IPS-NIHi7 (cell line): ENCODE data around the gene SFMBT1.

Experiments
- DNase-seq: peaks from one replicate; pipeline ENCODE4 v3.0.0; 2012; ENCODE audit warnings: mixed read lengths; ENCODE audit errors: extremely low spot score

Gene SFMBT1, protein sequence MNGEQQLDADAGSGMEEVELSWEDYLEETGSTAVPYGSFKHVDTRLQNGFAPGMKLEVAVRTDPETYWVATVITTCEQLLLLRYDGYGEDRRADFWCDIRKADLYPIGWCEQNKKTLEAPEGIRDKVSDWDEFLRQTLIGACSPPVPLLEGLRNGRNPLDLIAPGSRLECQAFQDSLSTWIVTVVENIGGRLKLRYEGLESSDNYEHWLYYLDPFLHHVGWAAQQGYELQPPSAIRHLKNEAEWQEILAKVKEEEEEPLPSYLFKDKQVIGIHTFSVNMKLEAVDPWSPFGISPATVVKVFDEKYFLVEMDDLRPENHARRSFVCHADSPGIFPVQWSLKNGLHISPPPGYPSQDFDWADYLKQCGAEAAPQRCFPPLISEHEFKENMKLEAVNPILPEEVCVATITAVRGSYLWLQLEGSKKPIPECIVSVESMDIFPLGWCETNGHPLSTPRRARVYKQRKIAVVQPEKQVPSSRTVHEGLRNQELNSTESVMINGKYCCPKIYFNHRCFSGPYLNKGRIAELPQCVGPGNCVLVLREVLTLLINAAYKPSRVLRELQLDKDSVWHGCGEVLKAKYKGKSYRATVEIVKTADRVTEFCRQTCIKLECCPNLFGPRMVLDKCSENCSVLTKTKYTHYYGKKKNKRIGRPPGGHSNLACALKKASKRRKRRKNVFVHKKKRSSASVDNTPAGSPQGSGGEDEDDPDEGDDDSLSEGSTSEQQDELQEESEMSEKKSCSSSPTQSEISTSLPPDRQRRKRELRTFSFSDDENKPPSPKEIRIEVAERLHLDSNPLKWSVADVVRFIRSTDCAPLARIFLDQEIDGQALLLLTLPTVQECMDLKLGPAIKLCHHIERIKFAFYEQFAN

DNA sequence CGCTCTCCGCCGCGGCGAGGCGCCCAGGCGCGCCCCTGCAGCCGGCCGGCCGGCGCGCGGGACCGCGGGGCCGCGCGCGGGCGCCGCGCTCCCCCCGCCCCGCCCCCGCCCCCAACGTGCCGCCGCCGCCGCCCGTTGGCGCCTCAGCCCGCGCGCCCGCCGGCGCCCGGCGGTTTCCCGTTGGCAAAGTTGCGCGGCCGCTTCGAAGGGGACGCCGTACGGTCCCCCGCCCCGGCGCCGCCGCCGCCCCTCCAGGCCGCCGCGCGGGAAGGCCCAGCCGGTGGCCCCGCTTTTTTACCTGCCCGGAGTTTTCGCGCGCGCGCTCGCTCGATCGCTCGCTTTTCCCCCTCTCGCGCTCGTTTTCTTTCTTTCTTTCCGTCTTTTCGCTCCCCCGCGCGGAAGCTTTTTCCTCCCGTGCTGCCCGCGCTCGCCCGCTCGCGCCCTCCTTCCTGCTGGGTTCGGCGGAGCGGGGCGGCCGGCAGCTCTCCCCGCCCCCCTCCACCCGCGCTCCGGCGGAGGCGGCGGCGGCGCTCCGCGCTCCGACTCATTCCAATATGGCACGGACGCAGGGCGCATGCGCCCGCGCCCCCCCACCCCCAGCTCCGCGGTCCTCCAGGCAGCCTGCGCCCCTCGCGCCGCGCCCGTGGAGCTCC lies at the start of gene SFMBT1:
SFMBT1 (minus strand) TSS at position 556 of the 653 bp plus-strand sequence. CDS start 76,945 bp downstream, outside the sequence.
- peak; percentile 83 for DNase-seq

DNA sequence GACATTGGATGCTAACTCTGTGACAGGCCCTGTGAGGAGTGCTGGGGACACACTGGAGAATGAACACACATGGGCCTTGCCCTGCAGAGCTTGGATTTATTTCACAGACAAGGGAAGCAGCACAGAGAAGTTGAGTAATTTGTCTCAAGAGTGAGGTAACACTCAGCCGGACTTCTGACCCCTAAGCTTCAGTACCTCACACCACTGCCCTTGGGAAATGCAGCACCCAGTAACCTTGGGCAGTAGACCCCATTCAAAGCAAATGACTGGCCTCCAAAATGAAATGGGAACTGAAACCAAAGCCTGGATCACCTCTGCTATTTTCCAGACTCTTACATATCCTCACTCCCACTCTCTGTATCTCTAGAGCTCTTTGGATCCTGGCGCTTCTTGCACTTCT lies 47.1 kb upstream of the SFMBT1 start:
- no peak for DNase-seq

DNA sequence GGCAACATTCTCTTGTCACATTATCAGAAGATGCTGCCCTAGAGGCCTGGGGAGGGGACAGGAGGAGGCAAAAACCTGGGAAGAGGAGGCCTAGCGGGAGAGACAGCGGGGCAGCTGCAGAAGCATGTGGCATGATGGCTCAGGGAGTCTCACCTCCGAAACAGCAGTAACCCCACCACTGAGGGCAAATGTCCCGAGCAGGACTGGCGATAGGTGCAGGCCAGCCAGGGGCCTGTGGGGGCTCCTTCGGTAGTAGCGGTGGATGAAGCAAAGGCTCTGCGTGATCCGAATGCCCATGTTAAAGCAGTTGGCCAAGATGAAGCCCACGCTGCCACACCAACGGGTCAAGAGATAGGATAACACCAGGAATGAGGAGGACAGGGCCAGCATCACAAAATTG lies 46.3 kb upstream of the SFMBT1 start:
- DNase-seq = no peak

DNA sequence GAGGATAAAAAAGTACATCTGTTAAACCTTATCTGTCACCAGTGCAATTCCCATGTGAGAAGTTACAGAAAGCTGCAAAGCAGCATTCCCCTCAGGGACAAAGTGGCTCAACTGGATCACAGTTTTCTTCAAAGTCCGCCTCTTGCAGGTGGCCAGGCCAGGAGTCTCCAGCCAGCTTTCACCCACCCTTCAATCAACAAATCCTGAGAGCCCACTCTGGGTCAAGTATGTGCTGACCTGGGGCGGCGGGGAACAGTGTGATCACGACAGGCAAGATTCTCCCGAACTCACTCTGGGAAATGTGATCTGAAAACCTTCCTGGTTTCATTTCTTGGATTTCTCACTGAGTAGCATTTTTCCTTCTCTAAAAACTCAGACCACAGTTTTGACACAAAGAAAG lies 45.1 kb upstream of the SFMBT1 start:
- DNase-seq = no peak

DNA sequence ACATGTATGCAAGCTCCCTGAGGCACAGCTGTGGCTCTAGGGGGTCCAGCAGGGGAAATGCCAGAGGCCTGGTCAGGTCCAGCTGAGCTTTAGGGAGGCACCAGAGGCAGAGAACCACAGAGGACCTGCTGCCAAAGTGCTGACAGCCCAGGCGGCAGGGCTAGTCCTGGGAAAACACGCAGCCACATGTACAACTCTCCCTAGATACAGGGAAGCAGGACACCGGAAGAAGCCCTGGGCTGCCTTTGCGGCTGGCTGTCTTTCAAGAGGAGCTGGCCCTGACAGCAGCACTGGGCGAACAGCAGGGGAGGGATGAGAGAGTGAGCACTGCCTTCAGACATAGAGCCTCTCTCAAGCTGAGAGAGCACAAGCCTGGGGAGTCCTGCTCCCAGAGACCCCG lies 43.6 kb upstream of the SFMBT1 start:
- DNase-seq = no peak

DNA sequence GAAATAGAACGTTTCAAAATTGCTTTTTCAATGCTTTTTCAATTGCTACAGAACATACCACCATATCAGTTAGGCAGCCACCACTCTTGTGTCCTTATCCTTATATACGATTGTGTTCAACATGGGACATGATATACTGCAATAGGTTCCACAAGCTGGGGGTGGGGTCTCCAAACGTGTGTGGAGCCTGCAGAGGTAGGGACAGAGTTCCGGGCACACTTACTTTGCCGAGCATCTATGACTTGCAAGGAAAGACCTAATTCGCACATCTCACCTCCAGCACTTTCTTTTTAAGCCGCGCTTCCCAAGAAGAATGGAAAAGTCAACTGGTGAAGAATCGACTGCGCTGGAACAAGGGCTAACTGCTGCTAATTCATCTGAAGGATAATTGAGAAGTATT lies 39.6 kb upstream of the SFMBT1 start:
- DNase-seq = no peak

DNA sequence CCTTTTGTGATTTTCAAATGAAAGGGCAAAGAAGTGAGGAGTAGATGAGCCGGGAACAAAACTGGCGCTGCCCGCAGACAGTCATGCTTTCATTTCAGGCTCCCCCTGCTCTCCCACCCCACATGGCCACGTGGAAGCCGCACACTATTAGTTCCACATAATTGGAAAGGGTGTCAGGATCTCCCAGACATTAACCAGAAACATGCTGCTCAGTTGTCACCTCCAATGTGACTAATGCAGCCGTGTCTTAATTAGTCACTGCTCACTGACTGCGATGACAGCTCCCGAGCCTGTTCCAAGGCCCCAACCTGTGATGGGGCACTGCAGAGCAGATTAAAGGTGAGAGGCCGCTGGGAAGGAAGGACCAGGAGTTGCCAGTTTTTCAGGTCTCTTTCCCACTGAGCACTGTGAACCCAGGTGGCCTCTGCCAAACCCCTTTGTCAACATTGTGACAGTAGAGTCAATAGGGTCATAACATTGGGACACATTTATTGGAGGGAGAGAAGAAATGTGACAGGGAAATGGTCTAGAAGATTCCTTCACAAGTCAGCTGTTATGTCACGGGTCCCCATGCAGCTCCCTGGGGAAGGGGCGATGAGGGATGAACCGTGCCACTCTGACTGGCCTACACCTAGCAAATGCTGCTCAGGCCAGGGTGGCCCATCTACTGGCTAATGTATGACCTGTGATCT lies 38.6 kb upstream of the SFMBT1 start:
- no peak for DNase-seq

DNA sequence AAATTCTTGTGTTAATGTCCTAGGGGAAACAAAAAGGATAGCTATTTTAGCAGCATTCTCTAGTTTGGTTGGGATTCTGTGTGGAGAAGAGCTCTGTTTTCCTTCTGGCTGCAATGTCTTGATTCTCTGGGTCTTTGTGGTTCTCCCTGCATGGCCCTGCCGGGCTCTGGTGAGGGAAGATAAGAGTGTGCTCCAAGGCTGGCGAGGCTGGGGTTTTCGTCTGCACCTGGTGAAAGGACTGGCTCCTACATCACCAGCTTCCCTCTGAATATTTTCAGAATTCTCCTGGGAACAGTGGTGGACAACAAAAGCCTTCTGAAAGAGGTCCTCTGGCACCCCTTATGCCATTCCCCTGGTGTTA lies 38.1 kb upstream of the SFMBT1 start:
- no peak for DNase-seq

DNA sequence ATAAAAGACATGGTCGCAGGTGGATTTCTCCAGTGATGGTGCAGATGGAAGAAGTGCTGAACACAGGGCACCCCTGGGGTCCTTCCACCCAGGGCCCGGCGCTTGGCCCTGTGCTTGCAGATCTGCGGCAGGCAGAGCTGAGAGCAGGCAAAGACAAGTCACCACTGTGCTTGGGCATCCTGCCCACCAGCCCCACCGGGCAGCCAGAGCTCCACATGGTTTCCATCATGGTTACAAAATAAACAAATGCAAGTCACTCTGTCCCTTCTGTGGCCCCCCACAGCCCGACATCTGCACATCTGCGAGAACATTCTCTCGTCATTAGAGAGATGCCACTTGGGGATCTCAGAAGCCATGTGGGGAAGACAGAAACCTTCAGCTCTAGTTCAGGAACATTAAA lies 37.6 kb upstream of the SFMBT1 start:
- no peak for DNase-seq

DNA sequence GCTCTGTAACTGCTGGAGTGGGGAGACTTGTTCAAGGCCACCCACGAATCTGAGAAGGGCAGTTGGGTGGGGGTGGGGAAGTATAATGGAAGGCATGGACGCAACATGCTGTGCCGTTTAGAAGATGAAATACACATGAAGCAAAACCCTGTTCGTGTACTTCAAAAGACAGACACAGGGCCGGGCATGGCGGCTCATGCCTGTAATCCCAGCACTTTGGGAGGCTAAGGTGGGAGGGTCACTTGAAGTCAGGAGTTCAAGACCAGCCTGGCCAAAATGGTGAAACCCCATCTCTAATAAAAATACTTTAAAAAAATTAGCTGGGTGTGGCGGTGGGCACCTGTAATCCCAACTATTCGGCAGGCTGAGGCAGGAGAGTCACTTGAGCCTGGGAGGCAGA lies 36.9 kb upstream of the SFMBT1 start:
- no peak for DNase-seq

DNA sequence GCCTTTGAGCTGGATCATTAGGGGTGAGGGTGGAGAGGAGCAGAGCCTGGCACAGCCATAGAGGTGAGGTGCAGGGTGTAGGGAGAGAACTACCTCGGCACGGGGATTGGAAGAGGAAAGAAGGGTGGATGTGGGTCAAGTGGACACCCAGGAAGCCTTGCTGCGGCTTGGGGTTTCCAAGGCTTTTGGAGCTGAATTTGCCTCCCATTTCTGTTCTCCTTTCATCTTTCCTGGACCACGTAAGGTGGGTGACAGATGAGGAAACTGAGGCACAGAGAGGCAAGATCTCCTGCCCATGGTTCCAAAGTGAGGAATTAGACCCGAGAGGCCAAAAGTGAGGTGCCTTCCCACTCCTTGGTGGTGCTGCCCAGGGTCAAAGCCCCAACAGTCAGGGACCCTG lies 35.4 kb upstream of the SFMBT1 start:
- DNase-seq = no peak

DNA sequence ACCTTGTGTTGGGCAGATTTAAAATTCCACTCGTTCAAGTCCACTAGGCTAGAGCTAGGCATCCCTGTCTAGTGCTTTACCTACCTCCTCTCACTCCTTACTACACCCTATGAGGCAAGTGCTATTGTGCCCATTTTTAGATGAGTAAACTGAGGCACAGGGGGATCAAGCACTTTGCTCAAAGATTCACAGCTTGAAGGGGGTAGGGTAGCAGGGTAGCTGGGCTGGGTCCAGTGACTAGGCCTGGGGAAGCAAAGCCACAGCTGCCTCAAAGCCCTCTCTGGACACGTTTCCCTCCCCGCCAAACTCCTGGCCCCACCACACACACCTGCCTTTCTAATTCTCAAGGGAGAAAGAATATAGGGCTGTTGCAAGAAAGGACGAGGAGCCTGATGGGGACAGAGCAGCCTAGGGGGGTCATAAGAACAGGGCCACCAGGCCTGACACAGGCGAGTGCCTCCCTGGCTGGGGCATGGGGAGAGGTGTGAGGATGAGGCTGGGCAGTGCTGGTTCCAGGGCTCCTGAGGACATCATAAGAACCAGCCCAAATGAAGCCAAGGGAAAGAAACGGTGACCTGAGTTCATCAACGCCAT lies 34.8 kb upstream of the SFMBT1 start:
- no peak for DNase-seq

DNA sequence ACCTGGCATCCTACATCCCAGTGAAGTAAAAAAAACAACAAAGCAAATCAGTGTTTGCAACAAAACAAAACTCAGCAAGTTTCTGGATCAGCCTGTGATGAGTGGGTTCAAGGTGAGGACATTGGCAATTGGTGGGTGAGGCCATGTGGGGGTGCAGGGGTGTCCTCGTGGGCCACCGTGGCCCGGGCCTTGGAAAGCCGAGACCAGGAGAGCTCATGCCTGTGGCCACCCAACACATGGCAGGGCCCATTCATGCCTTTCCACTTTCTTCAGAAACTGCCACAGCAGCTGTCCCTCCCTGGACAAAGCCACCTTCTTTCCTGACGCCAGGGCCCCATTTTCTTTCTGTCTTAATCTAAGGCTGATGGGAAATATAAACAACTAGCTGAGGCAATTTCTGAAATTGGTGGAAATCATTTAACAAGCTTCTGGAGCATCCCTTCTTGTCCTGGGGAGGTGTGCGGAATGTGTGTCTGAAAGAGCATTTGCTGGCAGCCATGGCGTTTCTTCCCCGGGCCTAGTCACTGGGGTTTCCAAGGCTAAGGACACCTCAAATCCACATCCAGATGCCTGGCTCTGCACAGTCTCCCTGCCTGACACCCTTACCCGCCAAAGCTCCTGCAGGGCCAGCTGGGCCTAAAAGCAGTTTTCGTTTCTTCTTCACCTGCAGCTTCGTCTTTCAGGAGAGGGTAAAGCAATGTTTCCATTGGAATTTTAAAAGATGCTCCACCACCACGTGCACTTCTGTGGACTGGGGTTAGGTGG lies 34.1 kb upstream of the SFMBT1 start:
- no peak for DNase-seq

DNA sequence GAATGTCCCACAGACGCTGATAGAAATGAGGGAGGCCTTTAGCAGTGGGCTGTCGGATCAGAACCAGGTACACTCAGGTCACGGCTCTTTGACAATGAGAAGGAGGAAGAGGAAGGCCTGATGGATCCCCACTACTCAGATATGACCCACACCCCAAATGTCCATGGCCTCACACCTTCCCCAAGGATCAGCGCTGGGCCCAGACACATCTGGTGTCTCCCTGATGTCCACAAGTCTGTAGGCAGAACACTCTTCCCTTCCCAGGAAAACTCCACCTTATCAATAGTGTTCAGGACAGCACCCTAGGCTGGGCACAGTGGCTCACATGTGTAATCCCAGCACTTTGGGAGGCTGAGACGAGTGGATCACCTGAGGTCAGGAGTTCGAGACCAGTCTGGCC lies 33.3 kb upstream of the SFMBT1 start:
- DNase-seq = no peak

DNA sequence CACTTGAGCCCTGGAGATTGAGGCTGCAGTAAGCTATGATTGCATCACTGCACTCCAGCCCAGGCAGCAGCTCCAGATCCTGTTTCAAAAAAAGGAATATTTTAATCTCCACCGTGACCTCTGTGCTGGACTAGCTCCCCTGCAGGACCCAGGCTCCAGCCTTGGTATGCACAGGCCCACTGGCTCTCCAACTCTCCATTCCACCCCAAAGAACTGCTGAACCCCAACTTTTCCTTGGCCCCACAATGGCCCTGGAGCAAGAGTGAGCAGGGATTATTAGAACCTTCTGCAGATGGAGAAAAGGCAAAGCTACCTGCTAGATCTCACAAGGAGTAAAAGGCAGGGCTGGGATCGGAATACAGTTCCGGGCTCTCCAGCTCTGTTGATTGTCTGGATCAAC lies 32.8 kb upstream of the SFMBT1 start:
- DNase-seq = no peak

DNA sequence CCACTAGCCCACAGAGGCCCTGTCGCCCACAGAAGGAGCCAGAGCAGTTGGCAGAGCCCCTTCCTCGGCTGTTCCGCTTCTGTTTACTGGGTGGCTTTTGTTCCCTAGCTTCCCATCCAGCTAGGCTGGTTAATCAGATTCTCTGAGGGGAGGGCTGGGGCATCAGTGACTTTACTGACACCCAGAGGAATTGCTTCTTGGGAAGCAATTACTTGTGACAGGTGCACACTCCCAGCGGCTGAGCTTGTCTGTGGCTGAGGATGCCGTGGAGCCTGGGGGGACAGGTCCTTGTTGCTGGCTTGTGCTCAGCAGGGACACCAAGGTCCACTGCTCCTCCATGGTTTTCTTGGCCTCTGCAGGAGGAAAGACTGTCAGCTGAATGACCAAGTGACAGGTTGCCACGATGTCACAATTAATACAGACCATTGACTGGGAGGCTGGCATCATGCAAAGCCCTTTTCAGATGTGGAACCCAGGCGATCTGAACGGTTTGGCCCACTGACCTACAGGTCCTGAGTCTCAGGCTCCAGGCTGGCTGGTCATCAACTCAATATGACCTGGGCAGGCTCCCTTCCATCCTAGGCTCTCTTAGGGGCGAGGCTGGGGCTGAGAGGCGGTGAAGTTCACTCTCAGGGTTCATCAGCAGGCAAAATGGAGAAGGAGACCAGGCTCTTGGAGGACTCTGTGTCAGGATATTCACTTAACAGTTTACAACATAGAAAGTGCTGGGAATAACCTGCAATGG lies 31.8 kb upstream of the SFMBT1 start:
- DNase-seq = no peak

DNA sequence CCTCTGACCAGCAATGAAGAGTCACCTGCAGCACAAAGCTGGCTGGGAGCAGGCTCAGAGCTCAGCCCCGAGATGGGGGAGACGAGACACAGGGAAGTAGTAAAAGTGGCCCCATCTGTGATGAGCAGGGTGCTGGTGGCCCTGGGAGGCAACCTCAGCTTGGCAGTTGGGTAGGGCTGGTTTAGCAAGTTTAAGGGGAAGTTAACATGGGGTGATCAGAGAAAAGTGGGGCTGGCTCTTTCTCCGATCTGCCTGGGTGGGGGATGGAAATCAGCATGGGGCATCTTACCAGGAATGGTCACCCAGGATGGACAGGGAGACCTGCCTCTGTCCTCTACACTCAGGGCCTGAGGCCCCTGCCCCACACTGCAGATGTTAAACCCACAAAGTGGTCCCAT lies 29.9 kb upstream of the SFMBT1 start:
- no peak for DNase-seq

DNA sequence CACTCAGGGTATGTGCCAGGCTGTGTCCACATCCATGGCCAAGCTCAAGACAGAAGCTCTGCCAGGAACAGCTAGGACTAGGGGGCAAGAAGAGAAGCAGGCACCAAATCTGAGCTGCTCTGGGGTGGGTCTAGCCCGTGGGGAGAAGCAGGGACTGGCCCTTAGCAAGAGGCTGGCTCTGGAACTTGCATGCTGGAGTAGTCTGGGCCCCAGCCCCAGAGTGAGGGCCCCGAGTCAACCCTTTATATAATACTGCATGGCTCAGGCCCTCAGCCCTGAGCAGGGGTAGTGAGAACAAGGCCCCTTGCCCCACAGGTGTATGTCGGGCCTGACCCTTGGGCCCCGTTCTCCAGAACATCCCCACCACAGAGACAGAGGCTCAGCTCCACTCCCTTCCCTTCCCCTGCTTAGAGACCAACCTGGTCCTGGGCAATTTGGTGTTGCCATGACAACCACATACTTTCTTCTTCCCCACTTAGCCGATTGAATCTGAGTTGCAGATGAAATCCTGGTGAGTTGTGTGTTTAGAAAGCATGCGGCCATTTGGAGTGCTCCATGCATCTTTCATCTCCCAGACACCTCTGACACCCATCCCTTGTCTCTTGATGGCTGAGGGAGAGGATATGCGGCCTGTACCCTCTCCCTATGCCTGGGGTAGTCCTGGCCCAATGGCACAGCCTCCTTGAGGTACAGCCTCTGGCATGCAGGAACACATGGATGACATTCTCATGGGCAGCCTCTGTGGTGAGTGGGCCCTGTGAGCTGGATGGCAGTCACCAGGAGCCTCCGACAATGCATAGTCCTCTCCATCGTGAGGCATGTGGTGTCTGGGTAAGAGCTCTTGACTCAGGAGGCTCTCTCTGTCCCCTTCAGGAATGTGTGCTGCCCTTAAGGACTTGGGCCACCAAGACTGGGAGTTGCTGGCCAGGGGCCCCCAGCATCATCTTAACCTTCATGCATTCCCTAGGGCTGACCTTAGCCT lies 29.2 kb upstream of the SFMBT1 start:
- DNase-seq = no peak

DNA sequence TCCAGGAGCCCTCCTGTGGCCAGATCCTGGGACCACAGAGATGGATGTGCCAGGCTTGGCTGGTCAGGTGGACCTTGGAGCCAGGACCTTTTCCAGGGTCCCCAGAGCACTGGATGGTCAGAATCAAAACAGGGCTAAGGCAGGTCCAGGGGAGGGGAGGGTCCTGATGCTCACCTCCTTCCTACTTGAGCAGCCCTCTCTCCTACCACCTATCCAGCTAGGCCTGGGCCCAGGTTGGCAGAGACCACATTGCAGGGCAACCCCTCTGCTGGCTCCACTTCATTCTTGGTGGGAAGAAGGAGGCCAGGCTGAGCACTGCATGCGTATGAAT lies 28.5 kb upstream of the SFMBT1 start:
- DNase-seq = no peak
